MM.1S (cell line): ENCODE results near the gene C11orf87.

ENCODE experiments used
- DNase-seq: peaks from one replicate; pipeline ENCODE4 v3.0.0-alpha.2; 2015
- H2AFZ ChIP-seq: fragments of 300-600 bp; sonication (generic); 2 replicates; pipeline ENCODE4 v1.6.0; 2016; ENCODE audit warnings: antibody characterized with exemption, low read length
- H3F3A ChIP-seq: fragments of 300-600 bp; sonication (generic); 2 replicates; pipeline ENCODE4 v1.6.1; 2016; ENCODE audit warnings: mild to moderate bottlenecking, antibody characterized with exemption, low read length, moderate library complexity, mixed read lengths; ENCODE audit not compliant: insufficient read depth
- H3K27ac ChIP-seq: fragments of 300-600 bp; sonication (generic); 2 replicates; pipeline ENCODE4 v1.5.1; 2016; ENCODE audit warnings: mild to moderate bottlenecking, low read length
- H3K27me3 ChIP-seq: fragments of 300-600 bp; sonication (generic); replicated peaks from 2 replicates; pipeline ENCODE4 v1.6.0; 2016; ENCODE audit warnings: low read length; ENCODE audit not compliant: insufficient read depth
- H3K36me3 ChIP-seq: fragments of 300-600 bp; sonication (generic); replicated peaks from 2 replicates; pipeline ENCODE4 v1.6.1; 2016; ENCODE audit warnings: mild to moderate bottlenecking, low read length, mixed read lengths; ENCODE audit not compliant: insufficient read depth
- H3K4me1 ChIP-seq: fragments of 300-600 bp; sonication (generic); 2 replicates; pipeline ENCODE4 v1.6.1; 2016; ENCODE audit warnings: low read length, mixed read lengths
- H3K4me2 ChIP-seq: fragments of 300-600 bp; sonication (generic); 2 replicates; pipeline ENCODE4 v1.6.0; 2016; ENCODE audit warnings: low read depth, low read length
- H3K4me3 ChIP-seq: fragments of 300-600 bp; sonication (generic); 2 replicates; pipeline ENCODE4 v1.5.1; 2016; ENCODE audit warnings: low read length, mixed read lengths
- H3K79me2 ChIP-seq: fragments of 300-600 bp; sonication (generic); 2 replicates; pipeline ENCODE4 v1.6.1; 2016; ENCODE audit warnings: mixed run types, low read length, mixed read lengths
- H3K9ac ChIP-seq: fragments of 300-600 bp; sonication (generic); 2 replicates; pipeline ENCODE4 v1.6.1; 2016; ENCODE audit warnings: low read length, mixed read lengths
- H3K9me2 ChIP-seq: fragments of 300-600 bp; sonication (generic); replicated peaks from 2 replicates; pipeline ENCODE4 v1.6.1; 2016; ENCODE audit warnings: mild to moderate bottlenecking, low read length, mixed read lengths; ENCODE audit not compliant: insufficient read depth
- H3K9me3 ChIP-seq: fragments of 300-600 bp; sonication (generic); replicated peaks from 2 replicates; pipeline ENCODE4 v1.6.1; 2016; ENCODE audit warnings: mild to moderate bottlenecking, low read length, mixed read lengths; ENCODE audit not compliant: insufficient read depth
- H4K20me1 ChIP-seq: fragments of 300-600 bp; sonication (generic); 2 replicates; pipeline ENCODE4 v1.6.1; 2016; ENCODE audit warnings: mild to moderate bottlenecking, low read length, moderate library complexity, mixed read lengths; ENCODE audit not compliant: insufficient read depth
- CTCF ChIP-seq: fragments of 300-600 bp; sonication (generic); IDR thresholded peaks from 2 replicates; pipeline ENCODE4 v1.5.1; 2016; ENCODE audit warnings: antibody characterized with exemption, low read length, mixed read lengths
- EZH2 ChIP-seq: fragments of 300-600 bp; sonication (generic); optimal IDR thresholded peaks from 2 replicates; pipeline ENCODE3; 2017; ENCODE audit warnings: low read depth, mild to moderate bottlenecking, antibody characterized with exemption, low read length, mixed read lengths
- EZH2phosphoT487 ChIP-seq: fragments of 300-600 bp; sonication (generic); IDR thresholded peaks from 2 replicates; pipeline ENCODE4 v1.6.1; 2018; ENCODE audit warnings: antibody characterized with exemption, low read length

The C11orf87 gene

GRCh38 chr11:109433753-109434256 lies 11.8 kb downstream of the C11orf87 start:
- Histone ChIP-seq H3K4me2 (no peak overlapping the region), H3K36me3 (no peaks in the 10 kb centered on the region)

GRCh38 chr11:109435121-109435742 lies 13.2 kb downstream of the C11orf87 start:
- no peak for TF ChIP-seq EZH2phosphoT487
- no peak for TF ChIP-seq CTCF
- TF ChIP-seq EZH2, result no peak
- no peaks in the 10 kb centered on the region for H3K9me3 ChIP-seq
- no peaks in the 10 kb centered on the region for H3K36me3 ChIP-seq
- no peaks in the 10 kb centered on the region for H3K79me2 ChIP-seq
- H3F3A ChIP-seq, result no peaks in the 10 kb centered on the region
- H3K9ac ChIP-seq, result no peak overlapping the region
- H3K27me3 ChIP-seq, result no peaks in the 10 kb centered on the region
- H3K27ac ChIP-seq, result no peak overlapping the region
- H2AFZ ChIP-seq, result no peak overlapping the region
- no peak overlapping the region for H3K4me3 ChIP-seq
- no peak overlapping the region for H3K4me2 ChIP-seq
- no peaks in the 10 kb centered on the region for H4K20me1 ChIP-seq
- H3K4me1 ChIP-seq, result no peaks in the 10 kb centered on the region
- H3K9me2 ChIP-seq, result no peaks in the 10 kb centered on the region
- DNase-seq, result no peak

More at GRCh38 chr11:109433753-109434256, 11.8 kb downstream of the C11orf87 start:
- no peak for DNase-seq
- Histone ChIP-seq H3K4me3 (no peak overlapping the region), H3K27me3 (no peaks in the 10 kb centered on the region), H3K9ac (no peak overlapping the region), H3K9me3 (no peaks in the 10 kb centered on the region), H3F3A (no peaks in the 10 kb centered on the region), H2AFZ (no peak overlapping the region), H4K20me1 (no peaks in the 10 kb centered on the region), H3K27ac (no peak overlapping the region), H3K79me2 (no peaks in the 10 kb centered on the region), H3K4me1 (no peaks in the 10 kb centered on the region), H3K9me2 (no peaks in the 10 kb centered on the region)
- TF ChIP-seq CTCF, result no peak
- TF ChIP-seq EZH2phosphoT487, result no peak
- no peak for TF ChIP-seq EZH2

GRCh38 chr11:109439684-109440083 lies 17.7 kb downstream of the C11orf87 start:
- no peaks in the 10 kb centered on the region for H3K79me2 ChIP-seq
- H3K4me1 ChIP-seq, result no peaks in the 10 kb centered on the region
- no peak overlapping the region for H3K9ac ChIP-seq
- H4K20me1 ChIP-seq, result no peaks in the 10 kb centered on the region
- TF ChIP-seq EZH2phosphoT487 (no peak), EZH2 (no peak), CTCF (no peak)
- no peaks in the 10 kb centered on the region for H3F3A ChIP-seq
- no peaks in the 10 kb centered on the region for H3K27me3 ChIP-seq
- H3K36me3 ChIP-seq, result no peaks in the 10 kb centered on the region
- H3K9me2 ChIP-seq, result no peaks in the 10 kb centered on the region
- no peaks in the 10 kb centered on the region for H3K9me3 ChIP-seq
- no peak for DNase-seq
- no peak overlapping the region for H3K4me2 ChIP-seq
- H3K4me3 ChIP-seq, result no peak overlapping the region
- no peak overlapping the region for H3K27ac ChIP-seq
- H2AFZ ChIP-seq, result no peak overlapping the region
